Smooth muscle cell (in vitro differentiated cells): ENCODE results near the gene PUM1. TPM values are rescaled to one million over a fixed set of nuclear protein-coding genes. Genes with fewer than 3 reads are reported as not detected.
A peak's percentile ranks its signal among the peaks of the same experiment; 100 is the strongest.

Source experiments
- DNase-seq: peaks from one replicate; lab custom pipeline; 2025; ENCODE audit not compliant: unreplicated experiment; lab: John Stamatoyannopoulos, UW
- H2AFZ ChIP-seq: fragments of 200-600 bp; sonication (generic); 2 replicates; pipeline ENCODE4 v1.6.0; 2016; ENCODE audit warnings: antibody characterized with exemption, low read depth, mild to moderate bottlenecking
- H3F3A ChIP-seq: fragments of 200-600 bp; sonication (generic); 2 replicates; pipeline ENCODE4 v1.6.0; 2017; ENCODE audit warnings: antibody characterized with exemption, low read depth
- H3K27ac ChIP-seq: fragments of 200-600 bp; sonication (generic); 2 replicates; pipeline ENCODE4 v1.5.1; 2016; ENCODE audit warnings: low read depth, mild to moderate bottlenecking
- H3K27me3 ChIP-seq: fragments of 200-600 bp; sonication (generic); 2 replicates; pipeline ENCODE4 v1.6.1; 2016; ENCODE audit warnings: low read depth, mild to moderate bottlenecking
- H3K36me3 ChIP-seq: fragments of 200-600 bp; sonication (generic); 2 replicates; pipeline ENCODE4 v1.5.1; 2016; ENCODE audit warnings: low read depth
- H3K4me1 ChIP-seq: fragments of 200-600 bp; sonication (generic); 2 replicates; pipeline ENCODE4 v1.5.1; 2016; ENCODE audit warnings: low read depth
- H3K4me2 ChIP-seq: fragments of 200-600 bp; sonication (generic); 2 replicates; pipeline ENCODE4 v1.6.0; 2016; ENCODE audit warnings: mild to moderate bottlenecking
- H3K4me3 ChIP-seq: fragments of 200-600 bp; sonication (generic); 2 replicates; pipeline ENCODE4 v1.5.1; 2016; ENCODE audit warnings: mild to moderate bottlenecking
- H3K79me2 ChIP-seq: fragments of 200-600 bp; sonication (generic); 2 replicates; pipeline ENCODE4 v1.6.0; 2016; ENCODE audit warnings: low read depth, mild to moderate bottlenecking
- H3K9ac ChIP-seq: fragments of 200-600 bp; sonication (generic); 2 replicates; pipeline ENCODE4 v1.6.0; 2016; ENCODE audit warnings: low read depth
- H3K9me3 ChIP-seq: fragments of 200-600 bp; sonication (generic); replicated peaks from 2 replicates; pipeline ENCODE4 v1.5.1; 2016; ENCODE audit warnings: low read depth
- H4K20me1 ChIP-seq: fragments of 200-600 bp; sonication (generic); 2 replicates; pipeline ENCODE4 v1.6.0; 2016; ENCODE audit warnings: low read depth
- WGBS: methylation state at CpG from one replicate; pipeline ENCODE4 v1.1.7; 2016; ENCODE audit warnings: low lambda C conversion rate; 5-methylcytosine and 5-hydroxymethylcytosine counted together
- polyA plus RNA-seq: library from polyadenylated mRNA; unstranded; fragments of >200 nt; fragmentation: Nextera tagmentation; extraction: Ambion mirVana; gene quantifications from 2 replicates; pipeline ENCODE4 v1.2.1, GENCODE V29; 2016
- total RNA-seq: library from RNA; depleted of rRNA; stranded (reverse); fragments of >200 nt; gene quantifications from 2 replicates; pipeline ENCODE4 v1.2.3, GENCODE V29; 2014
- TF ChIP-seq, protein P1 (sequence below): fragments of 200-600 bp; sonication (generic); IDR thresholded peaks from 2 replicates; pipeline ENCODE4 v1.5.1; 2017; ENCODE audit warnings: borderline replicate concordance, mild to moderate bottlenecking, antibody characterized with exemption; ENCODE audit not compliant: insufficient read depth, poor library complexity, severe bottlenecking

The PUM1 gene
- total and polyA plus RNA-seq, 2 experiments from 2014 or later = 49.0 to 78.2 TPM

DNA sequence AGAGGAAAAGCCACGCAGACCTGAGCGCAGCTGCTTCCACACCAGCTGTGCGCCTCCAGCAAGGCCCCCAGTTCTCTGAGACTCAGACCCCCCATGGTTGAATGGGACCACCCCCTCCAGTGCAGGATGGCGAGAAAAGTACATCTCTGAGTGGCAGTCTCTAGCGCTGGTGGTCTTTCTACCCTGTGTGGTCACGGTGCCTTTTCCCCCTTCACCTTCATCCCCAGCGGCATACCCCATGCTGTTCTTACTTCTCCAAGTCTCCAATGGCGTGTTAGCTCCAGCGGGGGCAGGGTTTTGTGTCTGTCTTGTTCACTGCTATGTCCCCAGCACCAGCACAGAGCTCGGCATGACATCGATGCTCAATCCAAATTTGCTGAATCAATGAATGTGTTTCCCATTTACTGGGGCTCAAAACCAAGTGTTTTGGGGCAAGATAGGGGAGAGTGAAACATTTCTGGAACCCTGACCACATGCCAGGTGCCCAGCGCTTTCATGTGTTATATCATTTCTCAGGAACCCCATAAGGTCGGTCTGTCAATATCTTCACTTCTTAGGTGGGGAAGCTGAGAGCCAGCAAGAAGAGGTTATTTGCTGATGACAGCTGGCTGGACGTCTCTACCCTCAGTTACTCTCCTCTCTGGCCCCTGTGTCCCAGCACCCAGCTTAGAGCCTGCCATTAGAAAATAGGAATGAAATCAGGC lies 156.0 kb downstream of the PUM1 start:
- Histone ChIP-seq H3K36me3 (no peaks in the 10 kb centered on the region), H3K9me3 (no peaks in the 10 kb centered on the region), H4K20me1 (peaks cover 30% of the 10 kb centered on the region), H3K79me2 (peaks cover 25% of the 10 kb centered on the region), H3K4me3 (peak overlapping the region; percentile 60), H3K9ac (peak overlapping the region; percentile 33), H3K4me1 (peaks cover 25% of the 10 kb centered on the region), H3K4me2 (peak overlapping the region; percentile 91), H2AFZ (no peak overlapping the region), H3F3A (peaks cover 12% of the 10 kb centered on the region), H3K27me3 (no peaks in the 10 kb centered on the region), H3K27ac (peak overlapping the region; percentile 44)
- 64% methylated on average over 14 of the region's 14 CpGs for WGBS
- TF ChIP-seq, protein P1, sequence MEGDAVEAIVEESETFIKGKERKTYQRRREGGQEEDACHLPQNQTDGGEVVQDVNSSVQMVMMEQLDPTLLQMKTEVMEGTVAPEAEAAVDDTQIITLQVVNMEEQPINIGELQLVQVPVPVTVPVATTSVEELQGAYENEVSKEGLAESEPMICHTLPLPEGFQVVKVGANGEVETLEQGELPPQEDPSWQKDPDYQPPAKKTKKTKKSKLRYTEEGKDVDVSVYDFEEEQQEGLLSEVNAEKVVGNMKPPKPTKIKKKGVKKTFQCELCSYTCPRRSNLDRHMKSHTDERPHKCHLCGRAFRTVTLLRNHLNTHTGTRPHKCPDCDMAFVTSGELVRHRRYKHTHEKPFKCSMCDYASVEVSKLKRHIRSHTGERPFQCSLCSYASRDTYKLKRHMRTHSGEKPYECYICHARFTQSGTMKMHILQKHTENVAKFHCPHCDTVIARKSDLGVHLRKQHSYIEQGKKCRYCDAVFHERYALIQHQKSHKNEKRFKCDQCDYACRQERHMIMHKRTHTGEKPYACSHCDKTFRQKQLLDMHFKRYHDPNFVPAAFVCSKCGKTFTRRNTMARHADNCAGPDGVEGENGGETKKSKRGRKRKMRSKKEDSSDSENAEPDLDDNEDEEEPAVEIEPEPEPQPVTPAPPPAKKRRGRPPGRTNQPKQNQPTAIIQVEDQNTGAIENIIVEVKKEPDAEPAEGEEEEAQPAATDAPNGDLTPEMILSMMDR = no peak
- no peak for DNase-seq

- Histone ChIP-seq H3K79me2 (peaks cover 32% of the 10 kb centered on the region), H3K9ac (peak within 1 kb of the TSS; percentile 77), H3K27me3 (no peaks in the 10 kb centered on the region), H3K4me2 (peak within 1 kb of the TSS; percentile 95), H3K4me3 (peak within 1 kb of the TSS; percentile 67), H4K20me1 (peaks cover 37% of the 10 kb centered on the region), H3K4me1 (peaks cover 25% of the 10 kb centered on the region), H3F3A (peaks cover 12% of the 10 kb centered on the region), H2AFZ (peak within 1 kb of the TSS; percentile 85), H3K9me3 (no peaks in the 10 kb centered on the region), H3K36me3 (no peaks in the 10 kb centered on the region), H3K27ac (peak within 1 kb of the TSS; percentile 44)
- DNase-seq = no peak
- 12% methylated on average over 22 of the region's 68 CpGs for WGBS
- TF ChIP-seq, protein P1 = no peak
These were observed 156.7 kb downstream of the PUM1 start, which contains the start of gene SDC3 for GRCh38 chr1:30908696-30909364. TSS of gene SDC3 (minus strand) at chr1:30908758. CDS start at chr1:30908586, 172 bp downstream.

DNA sequence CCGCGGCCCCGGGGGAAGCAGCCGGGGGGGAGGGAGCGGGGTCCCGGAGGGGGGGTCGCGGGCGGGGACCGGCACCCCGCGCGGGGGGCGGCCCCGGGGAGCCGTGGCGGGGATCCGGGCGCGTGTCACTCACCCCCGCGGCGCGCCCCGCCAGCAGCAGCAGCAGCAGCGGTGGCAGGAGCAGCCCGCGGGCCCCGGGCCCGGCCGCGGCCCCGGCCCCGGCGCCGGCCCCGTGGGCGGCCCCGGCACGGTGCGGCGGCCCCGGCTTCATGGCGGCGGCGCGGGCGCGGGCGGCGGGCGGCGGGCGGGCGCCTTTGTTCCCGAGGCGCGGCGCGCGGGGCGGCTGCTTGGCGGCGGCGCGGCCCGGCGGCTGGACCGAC lies 157.2 kb downstream of the PUM1 start:
- Histone ChIP-seq H3K9me3 (no peaks in the 10 kb centered on the region), H3K27ac (no peak overlapping the region), H2AFZ (no peak overlapping the region), H3K36me3 (no peaks in the 10 kb centered on the region), H4K20me1 (peaks cover 42% of the 10 kb centered on the region), H3K4me1 (peaks cover 25% of the 10 kb centered on the region), H3F3A (peaks cover 12% of the 10 kb centered on the region), H3K4me2 (peak overlapping the region; percentile 95), H3K27me3 (no peaks in the 10 kb centered on the region), H3K79me2 (peaks cover 34% of the 10 kb centered on the region), H3K9ac (no peak overlapping the region), H3K4me3 (peak overlapping the region; percentile 67)
- DNase-seq = no peak
- TF ChIP-seq, protein P1 = no peak
- 0% methylated on average over 13 of the region's 69 CpGs for WGBS
